Measurements from ENCODE around the gene TRIP13.
A peak's percentile ranks its signal among the peaks of the same experiment; 100 is the strongest.

DNA sequence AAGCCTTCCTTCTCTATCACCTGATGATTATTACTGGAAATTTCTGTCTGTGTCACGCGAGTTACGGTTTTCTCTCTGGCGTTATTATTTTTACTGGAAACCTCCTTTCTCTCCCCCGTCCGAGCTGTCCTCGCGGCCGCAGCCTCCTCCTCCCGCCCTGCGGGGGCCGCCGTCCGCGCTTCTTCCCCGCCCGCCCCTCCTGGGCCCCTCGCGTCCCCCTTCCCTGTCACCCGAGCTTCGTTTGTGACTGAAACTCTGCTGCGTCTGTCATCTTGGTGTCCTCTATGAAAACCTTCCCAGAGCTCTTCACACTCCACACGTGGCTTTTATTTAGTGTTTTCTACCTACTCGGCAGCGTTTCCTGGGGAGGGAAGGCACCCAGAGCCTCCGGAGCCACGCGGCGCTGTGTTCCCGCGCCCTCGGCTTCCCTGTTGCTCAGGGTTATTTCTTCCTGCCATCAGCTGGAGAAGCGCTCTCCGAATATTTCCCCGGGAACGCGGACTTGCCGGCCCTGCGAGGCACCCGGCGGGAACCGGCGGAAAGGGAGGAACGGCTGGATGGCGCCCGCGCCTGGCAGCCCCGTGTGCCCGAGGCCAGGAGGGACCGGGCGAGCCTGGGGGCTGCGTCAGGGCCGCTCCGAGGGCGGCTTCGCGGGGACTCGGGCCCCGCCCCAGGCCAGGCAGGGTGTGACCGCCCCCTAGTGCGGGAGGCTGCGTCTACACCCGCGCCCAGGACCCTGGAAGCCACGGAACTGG lies 33.9 kb downstream of the TRIP13 start:
- TF ChIP-seq, protein P1, sequence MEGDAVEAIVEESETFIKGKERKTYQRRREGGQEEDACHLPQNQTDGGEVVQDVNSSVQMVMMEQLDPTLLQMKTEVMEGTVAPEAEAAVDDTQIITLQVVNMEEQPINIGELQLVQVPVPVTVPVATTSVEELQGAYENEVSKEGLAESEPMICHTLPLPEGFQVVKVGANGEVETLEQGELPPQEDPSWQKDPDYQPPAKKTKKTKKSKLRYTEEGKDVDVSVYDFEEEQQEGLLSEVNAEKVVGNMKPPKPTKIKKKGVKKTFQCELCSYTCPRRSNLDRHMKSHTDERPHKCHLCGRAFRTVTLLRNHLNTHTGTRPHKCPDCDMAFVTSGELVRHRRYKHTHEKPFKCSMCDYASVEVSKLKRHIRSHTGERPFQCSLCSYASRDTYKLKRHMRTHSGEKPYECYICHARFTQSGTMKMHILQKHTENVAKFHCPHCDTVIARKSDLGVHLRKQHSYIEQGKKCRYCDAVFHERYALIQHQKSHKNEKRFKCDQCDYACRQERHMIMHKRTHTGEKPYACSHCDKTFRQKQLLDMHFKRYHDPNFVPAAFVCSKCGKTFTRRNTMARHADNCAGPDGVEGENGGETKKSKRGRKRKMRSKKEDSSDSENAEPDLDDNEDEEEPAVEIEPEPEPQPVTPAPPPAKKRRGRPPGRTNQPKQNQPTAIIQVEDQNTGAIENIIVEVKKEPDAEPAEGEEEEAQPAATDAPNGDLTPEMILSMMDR (IDR thresholded peaks at IDR 0.05; ENCODE audit: low read depth, low read length, poor library complexity, severe bottlenecking): peak; percentile 35
- TF ChIP-seq EZH2phosphoT487 (IDR thresholded peaks at IDR 0.05; ENCODE audit: borderline replicate concordance, low read length): no peak
